Fibroblast of mammary gland (primary cell): Measurements from ENCODE around the gene DGUOK.

ENCODE experiments used
- DNase-seq: peaks from one replicate; pipeline ENCODE4 v3.0.0-alpha.2; 2010; ENCODE audit warnings: low read depth
- H3K4me3 ChIP-seq: 2 replicates; pipeline ENCODE4 v1.5.1; 2011; ENCODE audit warnings: low read depth, mild to moderate bottlenecking, low read length, moderate library complexity; ENCODE audit not compliant: control insufficient read depth
- TF ChIP-seq, protein P1 (sequence below): conservative IDR thresholded peaks from 2 replicates; pipeline ENCODE4 v1.5.1; 2011; ENCODE audit warnings: low read depth, low read length, inconsistent platforms; ENCODE audit not compliant: control insufficient read depth, insufficient read depth

DGUOK gene

GRCh38 chr2:74000666-74001065 is 74.0 kb downstream of the DGUOK start:
- no peak for DNase-seq
- TF ChIP-seq, protein P1, sequence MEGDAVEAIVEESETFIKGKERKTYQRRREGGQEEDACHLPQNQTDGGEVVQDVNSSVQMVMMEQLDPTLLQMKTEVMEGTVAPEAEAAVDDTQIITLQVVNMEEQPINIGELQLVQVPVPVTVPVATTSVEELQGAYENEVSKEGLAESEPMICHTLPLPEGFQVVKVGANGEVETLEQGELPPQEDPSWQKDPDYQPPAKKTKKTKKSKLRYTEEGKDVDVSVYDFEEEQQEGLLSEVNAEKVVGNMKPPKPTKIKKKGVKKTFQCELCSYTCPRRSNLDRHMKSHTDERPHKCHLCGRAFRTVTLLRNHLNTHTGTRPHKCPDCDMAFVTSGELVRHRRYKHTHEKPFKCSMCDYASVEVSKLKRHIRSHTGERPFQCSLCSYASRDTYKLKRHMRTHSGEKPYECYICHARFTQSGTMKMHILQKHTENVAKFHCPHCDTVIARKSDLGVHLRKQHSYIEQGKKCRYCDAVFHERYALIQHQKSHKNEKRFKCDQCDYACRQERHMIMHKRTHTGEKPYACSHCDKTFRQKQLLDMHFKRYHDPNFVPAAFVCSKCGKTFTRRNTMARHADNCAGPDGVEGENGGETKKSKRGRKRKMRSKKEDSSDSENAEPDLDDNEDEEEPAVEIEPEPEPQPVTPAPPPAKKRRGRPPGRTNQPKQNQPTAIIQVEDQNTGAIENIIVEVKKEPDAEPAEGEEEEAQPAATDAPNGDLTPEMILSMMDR: no peak
- H3K4me3 ChIP-seq: no peak overlapping the region

GRCh38 chr2:74001121-74001520 is 74.4 kb downstream of the DGUOK start:
- TF ChIP-seq, protein P1: no peak
- no peak overlapping the region for H3K4me3 ChIP-seq
- DNase-seq: peak; percentile 36

DNA sequence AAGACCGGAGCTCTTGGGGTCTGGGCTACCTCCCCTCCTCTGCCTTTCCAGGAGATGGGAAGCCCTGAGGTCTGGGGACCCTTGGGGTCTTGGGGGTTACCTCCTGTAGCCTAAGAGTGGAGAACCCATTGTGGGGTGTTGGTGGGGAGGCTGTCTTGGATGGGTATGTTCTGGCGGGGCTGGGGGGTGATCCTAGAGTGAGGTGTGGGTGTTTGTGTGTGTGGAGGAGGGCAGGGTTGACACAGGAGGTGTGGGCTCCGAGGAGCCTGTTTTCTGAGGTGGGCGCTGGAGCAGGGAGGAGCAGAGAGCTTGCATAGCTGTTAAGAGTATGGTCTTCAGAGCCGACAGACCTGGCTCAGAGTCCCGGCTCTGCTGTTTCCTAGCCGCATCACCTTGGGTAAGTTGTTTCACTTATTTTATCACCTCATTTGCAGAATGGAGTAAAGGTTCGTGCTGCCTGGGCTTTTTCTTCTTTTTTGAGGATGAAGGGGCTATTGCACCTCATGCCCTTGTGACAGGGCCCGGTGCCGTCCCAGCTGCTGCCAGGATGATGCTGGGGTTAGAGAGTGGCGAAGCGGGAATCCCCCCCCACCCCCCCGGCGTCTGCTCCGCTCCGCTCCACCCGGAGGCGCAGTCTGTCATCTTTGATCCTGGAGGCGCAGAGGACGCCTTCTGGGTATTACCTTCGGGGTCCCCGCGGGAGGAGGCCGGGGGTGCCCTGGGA is 75.3 kb downstream of the DGUOK start:
- H3K4me3 ChIP-seq: peak overlapping the region; percentile 41
- DNase-seq: no peak
- TF ChIP-seq, protein P1: peak; percentile 4

GRCh38 chr2:74002505-74003421 is 76.1 kb downstream of the DGUOK start:
- peak overlapping the region; percentile 61 for H3K4me3 ChIP-seq
- TF ChIP-seq, protein P1: no peak
- DNase-seq: peak; percentile 67

DNA sequence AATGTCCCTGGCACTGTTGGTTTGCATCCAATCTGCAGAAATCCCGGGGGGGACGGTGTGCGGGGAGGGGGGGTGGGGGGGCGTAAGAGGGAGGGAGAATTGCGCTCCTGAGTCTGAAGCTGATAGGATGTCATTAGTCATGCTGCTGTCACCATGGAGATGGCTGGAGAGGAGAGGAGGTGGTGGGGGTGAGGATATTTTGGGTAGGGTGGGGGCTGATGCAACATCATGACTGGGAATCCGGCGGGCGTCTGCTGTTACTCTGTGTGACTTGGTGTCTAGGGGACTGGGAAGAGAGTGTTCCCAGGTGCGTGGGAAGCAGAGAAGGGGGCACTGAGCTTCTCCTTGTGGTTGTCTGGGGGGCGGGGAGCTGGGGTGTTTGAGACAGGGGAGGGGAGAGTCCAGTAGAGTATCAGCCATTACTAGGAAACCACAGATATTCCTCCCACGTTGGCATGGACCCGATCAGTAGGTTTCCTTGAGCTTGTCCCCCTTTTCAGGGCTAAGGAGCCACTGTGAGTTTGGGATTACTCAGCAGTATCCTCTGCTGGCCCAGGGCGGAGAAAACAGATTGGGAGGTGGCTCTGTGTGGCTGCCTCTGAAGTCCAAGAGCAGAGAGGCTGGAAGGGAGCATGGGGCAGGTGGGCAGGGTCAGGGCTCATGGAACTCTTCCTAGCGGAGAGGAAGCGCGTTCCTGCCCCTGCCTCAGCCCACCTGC is 77.0 kb downstream of the DGUOK start:
- TF ChIP-seq, protein P1: no peak
- H3K4me3 ChIP-seq: peak overlapping the region; percentile 61
- peak; percentile 79 for DNase-seq
